K562 (cell line): ENCODE measurements around the gene FYTTD1. TPM values are rescaled to one million over a fixed set of nuclear protein-coding genes. Genes with fewer than 3 reads are reported as not detected.
A peak's percentile ranks its signal among the peaks of the same experiment; 100 is the strongest.

Experiments
- ATAC-seq: fragments of 200-7000 bp; cut with Tn5 transposase; 3 replicates; pipeline ENCODE4 v1.9.1; 2020; ENCODE audit warnings: moderate library complexity
- BruUV-seq: library from RNA; stranded (reverse); fragments of 400-500 nt; replicated peaks from 2 replicates; lab custom pipeline; 2021; lab: Mats Ljungman, UMichigan
- CTCF ChIA-PET: fragments of 300-600 bp; formaldehyde crosslinking; extraction: SDS; loops from one replicate; lab custom pipeline; 2021; ENCODE audit warnings: low intra/inter-chr PET ratio; lab: Yijun Ruan, JAX
- POLR2A ChIA-PET: fragments of 300-600, 350-650 bp; sonication (Branson Sonifier 250); formaldehyde crosslinking; extraction: SDS; loops from one replicate; lab custom pipeline; 2021; ENCODE audit warnings: antibody characterized with exemption, inconsistent platforms; lab: Yijun Ruan, JAX
- DNase-seq, 4 experiments: peaks; one replicate each; pipeline versions ENCODE4 v3.0.0 to v3.0.0-alpha.2; 2011 to 2018; ENCODE audit warnings: low spot score in 3 of 4, mixed read lengths in 3 of 4; ENCODE audit errors: extremely low read depth in 1 of 4
- FAIRE-seq: peaks from 2 replicates; lab custom pipeline; 2011; peaks lifted over from hg19 to GRCh38; lab: Jason Lieb, UNC
- H2AFZ ChIP-seq: 2 replicates; pipeline ENCODE4 v1.6.0; 2011; ENCODE audit warnings: low read depth, low read length, control low read depth, inconsistent platforms
- H3K27ac ChIP-seq: fragments of 200-600 bp; 3 replicates; pipeline ENCODE4 v1.8.0; 2011; ENCODE audit warnings: low read depth, mild to moderate bottlenecking, control low read depth, inconsistent platforms, low read length, moderate library complexity, mixed read lengths; ENCODE audit errors: extremely low read depth
- H3K27me3 ChIP-seq, 2 experiments: fragments of 300-600 bp in 1 of 2; 2 replicates in 1 of 2; 3 replicates in 1 of 2; pipeline versions ENCODE4 v1.6.0 to v1.8.0; 2011; ENCODE audit warnings: inconsistent platforms in 2 of 2, low read length in 2 of 2, mild to moderate bottlenecking in 1 of 2, mixed read lengths in 1 of 2, moderate library complexity in 1 of 2; ENCODE audit not compliant: control insufficient read depth in 2 of 2, insufficient read depth in 2 of 2
- H3K36me3 ChIP-seq: fragments of 300-600 bp; 3 replicates; pipeline ENCODE4 v1.8.0; 2011; ENCODE audit warnings: mild to moderate bottlenecking, low read length, inconsistent platforms; ENCODE audit not compliant: control insufficient read depth, insufficient read depth
- H3K4me1 ChIP-seq, 2 experiments: fragments of 200-600 bp in 1 of 2; replicated peaks in 1 of 2; 2 replicates in 1 of 2; 3 replicates in 1 of 2; pipeline versions ENCODE4 v1.5.1 to v1.8.0; 2011; ENCODE audit warnings: inconsistent platforms in 2 of 2, low read length in 2 of 2, mild to moderate bottlenecking in 1 of 2, mixed read lengths in 1 of 2, moderate library complexity in 1 of 2; ENCODE audit not compliant: control insufficient read depth in 2 of 2, insufficient read depth in 2 of 2
- H3K4me2 ChIP-seq: 2 replicates; pipeline ENCODE4 v1.6.1; 2011; ENCODE audit warnings: low read length, control low read depth, inconsistent platforms, mixed read lengths; ENCODE audit not compliant: insufficient read depth
- H3K4me3 ChIP-seq: fragments of 200-600 bp; sonication (generic), shearing (Covaris generic); 2 replicates; pipeline ENCODE4 v1.5.1; 2016; ENCODE audit warnings: control low read depth, inconsistent platforms
- H3K79me2 ChIP-seq: fragments of 200-600 bp; 3 replicates; pipeline ENCODE4 v1.8.0; 2011; ENCODE audit warnings: low read length, inconsistent platforms; ENCODE audit not compliant: control insufficient read depth, insufficient read depth
- H3K9ac ChIP-seq, 2 experiments: 2 replicates each; pipeline versions ENCODE4 v1.6.0 to v1.6.1; 2011; ENCODE audit warnings: low read depth in 2 of 2, low read length in 2 of 2, control low read depth in 1 of 2, inconsistent platforms in 1 of 2, mild to moderate bottlenecking in 1 of 2, mixed read lengths in 1 of 2; ENCODE audit not compliant: insufficient read depth in 1 of 2
- H3K9me1 ChIP-seq: one replicate; pipeline ENCODE4 v1.6.0; 2011; ENCODE audit warnings: inconsistent platforms, mild to moderate bottlenecking, low read length, moderate library complexity; ENCODE audit not compliant: control insufficient read depth, insufficient read depth
- H3K9me3 ChIP-seq: replicated peaks from 2 replicates; pipeline ENCODE4 v1.5.1; 2011; ENCODE audit warnings: low read depth, low read length, inconsistent platforms; ENCODE audit not compliant: control insufficient read depth, insufficient read depth
- H4K20me1 ChIP-seq: replicated peaks from 2 replicates; pipeline ENCODE4 v1.6.1; 2011; ENCODE audit warnings: low read length, inconsistent platforms, mixed read lengths; ENCODE audit not compliant: control insufficient read depth, insufficient read depth
- ATF1 ChIP-seq, 2 experiments: fragments of 450-650 bp in 1 of 2; IDR thresholded peaks; 2 replicates each; pipeline ENCODE4 v1.6.1; 2016; ENCODE audit warnings: missing compliant biosample characterization in 1 of 2, missing genetic modification characterization in 1 of 2
- ATF4 ChIP-seq: fragments of 450-650 bp; formaldehyde crosslinking; IDR thresholded peaks from 2 replicates; pipeline ENCODE4 v1.4.0; 2022; ENCODE audit warnings: mild to moderate bottlenecking, moderate library complexity
- CBX8 ChIP-seq: fragments of 200-600 bp; sonication (generic); IDR thresholded peaks from 2 replicates; pipeline ENCODE4 v1.6.1; 2012; ENCODE audit warnings: borderline replicate concordance, mixed run types, low read depth, mild to moderate bottlenecking, moderate library complexity, mixed read lengths, low read length, control low read depth, inconsistent platforms; ENCODE audit not compliant: poor library complexity, severe bottlenecking; ENCODE audit errors: extremely low read depth
- CGGBP1 ChIP-seq: fragments of 250-450 bp; sonication (Bioruptor Pico); IDR thresholded peaks from 2 replicates; pipeline ENCODE4 v1.9.0; 2021; ENCODE audit warnings: mild to moderate bottlenecking
- DEAF1 ChIP-seq: fragments of 450-650 bp; formaldehyde crosslinking; IDR thresholded peaks from 2 replicates; pipeline ENCODE4 v1.4.0; 2020; ENCODE audit warnings: mild to moderate bottlenecking, moderate library complexity
- DNMT1 ChIP-seq: fragments of 450-650 bp; IDR thresholded peaks from 2 replicates; pipeline ENCODE4 v1.6.1; 2016; ENCODE audit warnings: antibody characterized with exemption, mild to moderate bottlenecking
- EHMT2 ChIP-seq: fragments of 450-650 bp; IDR thresholded peaks from 2 replicates; pipeline ENCODE4 v1.6.1; 2018; ENCODE audit warnings: antibody characterized with exemption
- HDAC2 ChIP-seq: fragments of 450-650 bp; IDR thresholded peaks from 2 replicates; pipeline ENCODE4 v1.6.1; 2016; ENCODE audit warnings: mild to moderate bottlenecking
- ILK ChIP-seq: fragments of 450-650 bp; IDR thresholded peaks from 2 replicates; pipeline ENCODE4 v1.6.1; 2016; ENCODE audit warnings: missing genetic modification characterization, low read depth, mild to moderate bottlenecking, missing compliant biosample characterization, moderate library complexity, borderline replicate concordance
- RBM22 ChIP-seq: fragments of 200-400 bp; formaldehyde crosslinking; IDR thresholded peaks from 2 replicates; pipeline ENCODE4 v1.6.1; 2018; ENCODE audit warnings: low read length, low read depth; ENCODE audit not compliant: poor library complexity, severe bottlenecking
- RHOXF2B ChIP-seq: fragments of 250-450 bp; sonication (Bioruptor Pico); conservative IDR thresholded peaks from 2 replicates; pipeline ENCODE4 v1.5.1; 2021
- USF1 ChIP-seq: sonication (generic); formaldehyde crosslinking; IDR thresholded peaks from 2 replicates; pipeline ENCODE4 v1.9.0; 2022; ENCODE audit warnings: mild to moderate bottlenecking, missing genetic modification reagents
- ZFPM2 ChIP-seq: fragments of 250-450 bp; sonication (Bioruptor Pico); IDR thresholded peaks from 2 replicates; pipeline ENCODE4 v1.5.1; 2022; ENCODE audit warnings: mild to moderate bottlenecking
- ZKSCAN3 ChIP-seq: fragments of 250-450 bp; sonication (Bioruptor Pico); IDR thresholded peaks from 2 replicates; pipeline ENCODE4 v1.4.0; 2020
- ZNF184 ChIP-seq: sonication (generic); formaldehyde crosslinking; IDR thresholded peaks from 2 replicates; pipeline ENCODE4 v1.5.0; 2020; ENCODE audit warnings: missing genetic modification reagents
- ZNF583 ChIP-seq: fragments of 250-450 bp; sonication (Bioruptor Pico); IDR thresholded peaks from 2 replicates; pipeline ENCODE4 v1.4.0; 2020
- ZNF766 ChIP-seq: fragments of 200-800 bp; sonication (Bioruptor generic); conservative IDR thresholded peaks from 2 replicates; pipeline ENCODE4 v1.6.1; 2016; ENCODE audit warnings: missing genetic modification characterization, missing compliant biosample characterization
- WGBS: fragments of 100-300 bp; shearing (Covaris generic); methylation state at CpG from one replicate; pipeline ENCODE4 v1.1.6; 2016; ENCODE audit warnings: low coverage, mixed read lengths; ENCODE audit not compliant: insufficient coverage; ENCODE audit errors: missing lambda C conversion rate; 5-methylcytosine and 5-hydroxymethylcytosine counted together
- in situ Hi-C: fragments of 300-500 bp; cut with MboI; formaldehyde crosslinking; loops from 4 replicates; pipeline ENCODE4 v1.15.0; 2018; ENCODE audit warnings: inconsistent platforms, mixed read lengths
- intact Hi-C: fragments of 100-400 bp; cut with micrococcal nuclease; formaldehyde crosslinking; loops from 2 replicates; pipeline ENCODE4 v1.14.2; 2022
- polyA plus RNA-seq, 8 experiments: library from polyadenylated mRNA; depleted of rRNA in 4 of 8; stranded (reverse) in 5 of 8; unstranded in 3 of 8; fragments of >200 nt; fragmentation: Nextera tagmentation in 2 of 8; fragmentation: Illumina TruSeq in 1 of 8; extraction: Ambion mirVana in 2 of 8; extraction: Trizol in 1 of 8; gene quantifications; 2 replicates each; pipeline versions ENCODE4 v1.2.1 to v1.2.3, GENCODE V29; 2011 to 2014; ENCODE audit warnings: inconsistent platforms in 1 of 8, missing spikeins in 1 of 8
- total RNA-seq, 7 experiments: library from RNA; depleted of rRNA in 6 of 7; stranded (reverse); fragments of >200 nt in 6 of 7; fragmentation: Illumina TruSeq in 2 of 7; extraction: Trizol in 2 of 7; gene quantifications; 2 replicates each; pipeline versions ENCODE4 v1.2.1 to v1.2.3, GENCODE V29; 2011 to 2021; ENCODE audit warnings: low replicate concordance in 1 of 7

FYTTD1 gene
- total and polyA plus RNA-seq, 9 of the 15 experiments (the other 6 are each of a cell fraction or from before 2014, with no cell fraction given): 35.7 to 106 (median 76.3) TPM

GRCh38 chr3:197736491-197737318 is 13.0 kb upstream of the FYTTD1 start, which contains the start of gene RUBCN:
TSS of gene RUBCN (minus strand) at chr3:197736904. CDS start at chr3:197736719, 185 bp downstream.
- Histone ChIP-seq H2AFZ (peak within 1 kb of the TSS; percentile 89), H3K4me3 (peak within 1 kb of the TSS; percentile 90), H3K4me1 (peaks cover 24 to 25% of the 10 kb centered on the region in 2 experiments), H4K20me1 (no peaks in the 10 kb centered on the region), H3K9me3 (no peaks in the 10 kb centered on the region), H3K27ac (peak within 1 kb of the TSS; percentile 76), H3K79me2 (peaks cover 54% of the 10 kb centered on the region), H3K9ac (peak within 1 kb of the TSS; percentile 77 to 95), H3K36me3 (peaks cover 9% of the 10 kb centered on the region; the same call in 1 of the 3 replicates), H3K9me1 (no peaks in the 10 kb centered on the region), H3K4me2 (peak within 1 kb of the TSS; percentile 94), H3K27me3 (no peaks in the 10 kb centered on the region)
- CTCF ChIA-PET: no interaction called here
- in situ Hi-C loops (no loop called here), intact Hi-C loops (loop anchor here (10.0 kb wide), 1 partner anchor 218 kb away; the partner anchor contains the start of gene RPL35A)
- peak; percentile 89 for FAIRE-seq
- ATAC-seq: peak; percentile 97
- WGBS: under 1% methylated on average over 73 of the region's 92 CpGs
- BruUV-seq: no TSS peak
- DNase-seq: peak; percentile 95 to 98 (median 96)
- POLR2A ChIA-PET: interaction anchor here (1.0 to 1.6 kb wide), 2 partner anchors 10 to 12 kb away, joined by 3 to 6 read pairs; no protein-coding TSS in a partner anchor
- TF ChIP-seq USF1 (CRISPR knock-in tag) (no peak; the same call in 1 of the 2 replicates), ATF1 (CRISPR knock-in tag; IDR thresholded peaks at IDR 0.05) (no peak), ATF1 (tag; IDR thresholded peaks at IDR 0.05) (peak; percentile 83), ZNF583 (CRISPR knock-in tag) (peak; percentile 44; the same call in 1 of the 2 replicates), ZKSCAN3 (CRISPR knock-in tag) (no peak), ATF4 (no peak), ZNF184 (CRISPR knock-in tag) (no peak), ILK (tag) (no peak), DEAF1 (CRISPR knock-in tag) (no peak), EHMT2 (no peak), ZNF766 (no peak), HDAC2 (no peak), CBX8 (no peak), RBM22 (no peak), DNMT1 (no peak), CGGBP1 (CRISPR knock-in tag) (no peak), RHOXF2B (CRISPR knock-in tag) (no peak), ZFPM2 (CRISPR knock-in tag) (no peak)
